ENCODE data around the gene PRR33.

PRR33 gene

GRCh38 chr11:1843796-1844195 is 47.9 kb downstream of the PRR33 start:
- no peak overlapping the region for H2AFZ ChIP-seq (ENCODE audit: low read length)
- no peaks in the 10 kb centered on the region for H4K20me1 ChIP-seq (ENCODE audit: insufficient read depth, low read length, poor library complexity, severe bottlenecking)
- no peaks in the 10 kb centered on the region for H3K36me3 ChIP-seq (ENCODE audit: insufficient read depth, low read length)
- peak overlapping the region; percentile 18 for H3K4me3 ChIP-seq (ENCODE audit: low read length, poor library complexity, severe bottlenecking)
- H3K27me3 ChIP-seq (ENCODE audit: insufficient read depth, low read length, poor library complexity, severe bottlenecking), result peaks cover 6% of the 10 kb centered on the region
- H3F3A ChIP-seq (ENCODE audit: low read depth), result no peaks in the 10 kb centered on the region
- H3K79me2 ChIP-seq (ENCODE audit: insufficient read depth, low read length), result no peaks in the 10 kb centered on the region
- peak overlapping the region; percentile 73 for H3K4me2 ChIP-seq (ENCODE audit: low read depth, low read length, poor library complexity, severe bottlenecking)
- no peaks in the 10 kb centered on the region for H3K9me2 ChIP-seq (replicated peaks; ENCODE audit: low read depth, low read length)
- no peaks in the 10 kb centered on the region for H3K9me3 ChIP-seq (ENCODE audit: insufficient read depth, low read depth, low read length)
- peak overlapping the region; percentile 34 for H3K9ac ChIP-seq (ENCODE audit: low read depth, low read length, poor library complexity, severe bottlenecking)
- TF ChIP-seq, protein P1, sequence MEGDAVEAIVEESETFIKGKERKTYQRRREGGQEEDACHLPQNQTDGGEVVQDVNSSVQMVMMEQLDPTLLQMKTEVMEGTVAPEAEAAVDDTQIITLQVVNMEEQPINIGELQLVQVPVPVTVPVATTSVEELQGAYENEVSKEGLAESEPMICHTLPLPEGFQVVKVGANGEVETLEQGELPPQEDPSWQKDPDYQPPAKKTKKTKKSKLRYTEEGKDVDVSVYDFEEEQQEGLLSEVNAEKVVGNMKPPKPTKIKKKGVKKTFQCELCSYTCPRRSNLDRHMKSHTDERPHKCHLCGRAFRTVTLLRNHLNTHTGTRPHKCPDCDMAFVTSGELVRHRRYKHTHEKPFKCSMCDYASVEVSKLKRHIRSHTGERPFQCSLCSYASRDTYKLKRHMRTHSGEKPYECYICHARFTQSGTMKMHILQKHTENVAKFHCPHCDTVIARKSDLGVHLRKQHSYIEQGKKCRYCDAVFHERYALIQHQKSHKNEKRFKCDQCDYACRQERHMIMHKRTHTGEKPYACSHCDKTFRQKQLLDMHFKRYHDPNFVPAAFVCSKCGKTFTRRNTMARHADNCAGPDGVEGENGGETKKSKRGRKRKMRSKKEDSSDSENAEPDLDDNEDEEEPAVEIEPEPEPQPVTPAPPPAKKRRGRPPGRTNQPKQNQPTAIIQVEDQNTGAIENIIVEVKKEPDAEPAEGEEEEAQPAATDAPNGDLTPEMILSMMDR (conservative IDR thresholded peaks at IDR 0.05; ENCODE audit: low read length), result no peak
- no peak for TF ChIP-seq EZH2phosphoT487 (IDR thresholded peaks at IDR 0.05; ENCODE audit: borderline replicate concordance)
- H3K4me1 ChIP-seq (ENCODE audit: insufficient read depth, low read length, poor library complexity, severe bottlenecking), result peaks cover 33% of the 10 kb centered on the region

GRCh38 chr11:1843098-1843473 is 48.6 kb downstream of the PRR33 start:
- H3K4me1 ChIP-seq (ENCODE audit: insufficient read depth, low read length, poor library complexity, severe bottlenecking), result peaks cover 37% of the 10 kb centered on the region
- no peaks in the 10 kb centered on the region for H3K36me3 ChIP-seq (ENCODE audit: insufficient read depth, low read length)
- H3K79me2 ChIP-seq (ENCODE audit: insufficient read depth, low read length), result no peaks in the 10 kb centered on the region

DNA sequence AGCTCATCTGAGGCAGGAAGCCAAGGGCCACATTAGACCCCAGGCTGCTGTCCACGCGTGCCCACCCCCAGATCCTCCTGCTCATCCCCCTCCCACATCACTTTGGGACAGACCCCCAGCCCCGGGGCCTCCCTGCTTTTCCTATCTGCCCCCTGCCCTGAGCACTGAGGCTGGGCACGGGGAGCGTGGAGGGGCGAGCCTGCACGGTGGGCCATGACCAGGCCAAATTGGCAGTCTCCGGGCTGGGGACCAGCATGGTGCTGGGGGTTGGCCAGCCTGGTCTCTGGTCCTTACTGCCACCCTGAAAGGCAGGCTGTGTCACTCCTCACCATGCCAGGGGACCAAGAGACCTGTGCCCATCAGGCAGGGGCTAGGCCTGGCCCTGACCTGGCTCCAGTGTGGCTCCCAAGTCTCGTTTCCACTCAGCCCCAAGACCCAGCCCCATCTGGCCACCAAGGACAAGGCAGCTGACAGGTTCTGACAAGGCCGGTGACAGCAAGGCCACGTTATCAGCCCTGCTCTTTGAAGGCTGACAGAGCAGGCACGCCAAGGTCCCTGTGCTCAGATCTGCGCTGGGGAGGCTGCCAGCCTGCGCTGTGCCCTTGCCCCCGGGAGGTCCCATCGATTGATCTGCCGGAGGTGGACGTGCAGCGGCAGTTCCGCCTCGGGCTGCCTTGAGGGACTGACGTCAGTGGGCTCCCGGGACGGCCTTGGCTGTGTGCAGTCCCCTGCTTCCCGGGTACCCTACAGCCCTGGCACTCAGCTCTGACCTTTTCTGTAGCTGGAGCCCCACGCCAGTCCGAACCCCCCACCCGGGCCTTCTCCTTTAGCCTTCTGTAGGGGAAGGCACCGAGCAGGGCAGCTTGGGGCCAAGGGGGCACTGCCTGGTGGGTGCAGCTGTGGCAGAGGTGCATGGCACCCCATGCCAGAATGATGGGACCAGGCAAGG is 49.3 kb downstream of the PRR33 start:
- Histone ChIP-seq H3K36me3 (ENCODE audit: insufficient read depth, low read length) (no peaks in the 10 kb centered on the region), H3K9me2 (replicated peaks; ENCODE audit: low read depth, low read length) (no peaks in the 10 kb centered on the region), H3K27me3 (ENCODE audit: insufficient read depth, low read length, poor library complexity, severe bottlenecking) (peaks cover 6% of the 10 kb centered on the region), H3K4me1 (ENCODE audit: insufficient read depth, low read length, poor library complexity, severe bottlenecking) (peaks cover 40% of the 10 kb centered on the region), H3F3A (ENCODE audit: low read depth) (no peaks in the 10 kb centered on the region), H2AFZ (ENCODE audit: low read length) (no peak overlapping the region), H3K9ac (ENCODE audit: low read depth, low read length, poor library complexity, severe bottlenecking) (no peak overlapping the region), H3K9me3 (ENCODE audit: insufficient read depth, low read depth, low read length) (no peaks in the 10 kb centered on the region), H3K4me3 (ENCODE audit: low read length, poor library complexity, severe bottlenecking) (no peak overlapping the region), H4K20me1 (ENCODE audit: insufficient read depth, low read length, poor library complexity, severe bottlenecking) (no peaks in the 10 kb centered on the region), H3K4me2 (ENCODE audit: low read depth, low read length, poor library complexity, severe bottlenecking) (no peak overlapping the region), H3K79me2 (ENCODE audit: insufficient read depth, low read length) (no peaks in the 10 kb centered on the region)
- TF ChIP-seq, protein P1 (conservative IDR thresholded peaks at IDR 0.05; ENCODE audit: low read length), result no peak
- no peak for TF ChIP-seq EZH2phosphoT487 (IDR thresholded peaks at IDR 0.05; ENCODE audit: borderline replicate concordance)

More at GRCh38 chr11:1843098-1843473, 48.6 kb downstream of the PRR33 start:
- no peaks in the 10 kb centered on the region for H3K9me3 ChIP-seq (ENCODE audit: insufficient read depth, low read depth, low read length)
- no peak overlapping the region for H3K9ac ChIP-seq (ENCODE audit: low read depth, low read length, poor library complexity, severe bottlenecking)
- no peak overlapping the region for H2AFZ ChIP-seq (ENCODE audit: low read length)
- H3K9me2 ChIP-seq (replicated peaks; ENCODE audit: low read depth, low read length), result no peaks in the 10 kb centered on the region
- peaks cover 6% of the 10 kb centered on the region for H3K27me3 ChIP-seq (ENCODE audit: insufficient read depth, low read length, poor library complexity, severe bottlenecking)
- no peak overlapping the region for H3K4me2 ChIP-seq (ENCODE audit: low read depth, low read length, poor library complexity, severe bottlenecking)
- no peak overlapping the region for H3K4me3 ChIP-seq (ENCODE audit: low read length, poor library complexity, severe bottlenecking)
- TF ChIP-seq, protein P1 (conservative IDR thresholded peaks at IDR 0.05; ENCODE audit: low read length), result no peak
- TF ChIP-seq EZH2phosphoT487 (IDR thresholded peaks at IDR 0.05; ENCODE audit: borderline replicate concordance), result no peak
- no peaks in the 10 kb centered on the region for H4K20me1 ChIP-seq (ENCODE audit: insufficient read depth, low read length, poor library complexity, severe bottlenecking)
- H3F3A ChIP-seq (ENCODE audit: low read depth), result no peaks in the 10 kb centered on the region
